HepG2 (cell line): Measurements from ENCODE around the gene TMEM134. TPM values are rescaled to one million over a fixed set of nuclear protein-coding genes. Genes with fewer than 3 reads are reported as not detected.
A peak's percentile ranks its signal among the peaks of the same experiment; 100 is the strongest.

Experiments
- AGO2 ChIP-seq: fragments of 200-400 bp; formaldehyde crosslinking; optimal IDR thresholded peaks from 2 replicates; pipeline ENCODE3; 2017; ENCODE audit warnings: mild to moderate bottlenecking, low read depth, low read length, moderate library complexity
- CEBPG ChIP-seq: IDR thresholded peaks from 2 replicates; pipeline ENCODE4 v1.6.1; 2016
- HDAC2 ChIP-seq: sonication (generic); formaldehyde crosslinking; IDR thresholded peaks from 2 replicates; pipeline ENCODE4 v1.4.0; 2020; ENCODE audit warnings: missing genetic modification reagents
- HOXA5 ChIP-seq: sonication (generic); formaldehyde crosslinking; IDR thresholded peaks from 2 replicates; pipeline ENCODE4 v1.4.0; 2020; ENCODE audit warnings: missing genetic modification reagents
- KLF13 ChIP-seq: sonication (generic); formaldehyde crosslinking; IDR thresholded peaks from 2 replicates; pipeline ENCODE4 v1.4.0; 2020; ENCODE audit warnings: mild to moderate bottlenecking, missing genetic modification reagents
- MZF1 ChIP-seq: sonication (generic); formaldehyde crosslinking; IDR thresholded peaks from 2 replicates; pipeline ENCODE4 v1.8.1; 2023; ENCODE audit warnings: mild to moderate bottlenecking, missing genetic modification reagents, borderline replicate concordance
- PRMT3 ChIP-seq: sonication (generic); formaldehyde crosslinking; IDR thresholded peaks from 2 replicates; pipeline ENCODE4 v1.8.1; 2022; ENCODE audit warnings: low read depth, mild to moderate bottlenecking, moderate library complexity, missing genetic modification reagents, borderline replicate concordance
- RFXANK ChIP-seq: IDR thresholded peaks from 2 replicates; pipeline ENCODE4 v1.6.1; 2016
- SUZ12 ChIP-seq: fragments of 150-350 bp; IDR thresholded peaks from 2 replicates; pipeline ENCODE4 v1.6.1; 2014; ENCODE audit warnings: low read depth, low read length
- ZNF17 ChIP-seq: sonication (generic); formaldehyde crosslinking; IDR thresholded peaks from 2 replicates; pipeline ENCODE4 v1.5.0; 2020; ENCODE audit warnings: mild to moderate bottlenecking, missing genetic modification reagents
- ZNF44 ChIP-seq: sonication (generic); formaldehyde crosslinking; IDR thresholded peaks from 2 replicates; pipeline ENCODE4 v1.5.1; 2020; ENCODE audit warnings: mild to moderate bottlenecking, missing genetic modification reagents
- ZNF589 ChIP-seq: sonication (generic); formaldehyde crosslinking; conservative IDR thresholded peaks from 2 replicates; pipeline ENCODE4 v1.8.0; 2022; ENCODE audit warnings: mild to moderate bottlenecking, moderate library complexity, missing genetic modification reagents
- polyA plus RNA-seq, 8 experiments: library from polyadenylated mRNA; depleted of rRNA in 3 of 8; stranded (reverse) in 7 of 8; unstranded in 1 of 8; fragments of >200 nt; fragmentation: Illumina TruSeq in 4 of 8; extraction: Trizol in 4 of 8; gene quantifications; 2 replicates each; pipeline versions ENCODE4 v1.2.1 to v1.2.3, GENCODE V29; 2011 to 2016; ENCODE audit warnings: low read depth in 4 of 8, missing spikeins in 1 of 8, mixed read lengths in 1 of 8; ENCODE audit not compliant: insufficient read depth in 1 of 8
- total RNA-seq, 5 experiments: library from RNA; depleted of rRNA; stranded (reverse); fragments of >200 nt; fragmentation: Illumina TruSeq; extraction: Trizol; gene quantifications; 2 replicates each; pipeline ENCODE4 v1.2.3, GENCODE V29; 2016; ENCODE audit warnings: low read depth in 1 of 5
- TF ChIP-seq, protein P1 (sequence below): sonication (generic); formaldehyde crosslinking; IDR thresholded peaks from 2 replicates; pipeline ENCODE4 v1.4.0; 2020; ENCODE audit warnings: missing genetic modification reagents
- TF ChIP-seq, protein P2 (sequence below): IDR thresholded peaks from 2 replicates; pipeline ENCODE4 v1.6.1; 2018; ENCODE audit warnings: missing genetic modification reagents, mild to moderate bottlenecking, missing compliant biosample characterization
- TF ChIP-seq, protein P3 (sequence below): sonication (generic); formaldehyde crosslinking; IDR thresholded peaks from 2 replicates; pipeline ENCODE4 v1.4.0; 2020; ENCODE audit warnings: missing genetic modification reagents
- TF ChIP-seq, protein P4 (sequence below), 2 experiments: sonication (generic) in 1 of 2; formaldehyde crosslinking in 1 of 2; IDR thresholded peaks; 2 replicates each; pipeline versions ENCODE4 v1.5.1 to v1.6.1; 2011 to 2020; ENCODE audit warnings: borderline replicate concordance in 1 of 2, low read depth in 1 of 2, low read length in 1 of 2, mild to moderate bottlenecking in 1 of 2, missing genetic modification reagents in 1 of 2, moderate library complexity in 1 of 2
- TF ChIP-seq, protein P5 (sequence below): sonication (generic); formaldehyde crosslinking; IDR thresholded peaks from 2 replicates; pipeline ENCODE4 v1.4.0; 2020; ENCODE audit warnings: low read depth, mild to moderate bottlenecking, missing genetic modification reagents
- TF ChIP-seq, protein P6 (sequence below): IDR thresholded peaks from 2 replicates; pipeline ENCODE4 v1.6.1; 2016

TMEM134 gene
- total and polyA plus RNA-seq, 2 of the 13 experiments (the other 11 are each of a cell fraction or from before 2014, with no cell fraction given) = 6.9 to 26.9 TPM

DNA sequence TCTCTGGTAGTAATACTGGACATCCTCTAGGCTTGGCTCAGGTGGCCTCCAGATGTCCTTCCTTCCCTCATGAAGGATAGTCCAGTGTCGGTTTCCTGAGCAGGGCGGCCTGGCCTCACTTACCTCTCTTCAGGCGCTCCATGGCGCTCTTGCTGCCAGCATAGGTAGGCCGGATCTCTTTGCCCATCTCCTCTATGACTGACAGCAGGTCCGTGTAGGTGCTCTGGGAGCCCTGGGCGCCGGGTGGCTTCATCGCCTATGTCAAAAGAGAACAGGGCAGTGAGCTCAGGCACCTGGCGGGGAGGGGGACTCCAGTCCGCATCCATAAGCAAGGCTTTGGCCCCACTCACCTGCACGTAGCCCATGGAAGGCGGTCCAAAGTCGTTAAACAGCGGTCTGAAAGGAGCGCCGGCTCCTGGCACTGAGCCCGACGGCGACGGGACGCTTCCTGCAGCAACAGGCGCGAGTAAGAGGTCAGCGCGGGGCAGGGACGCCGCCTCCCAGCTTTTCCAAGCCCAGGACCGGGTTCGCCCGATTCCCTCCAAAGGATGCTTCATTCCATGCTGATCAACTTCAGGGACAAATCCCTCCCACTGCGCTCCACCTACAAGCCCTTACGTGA is 38.3 kb upstream of the TMEM134 start (continued):
- TF ChIP-seq HOXA5 (CRISPR knock-in tag) (0 out of 2 replicates have a peak, but pooled peaks have one; percentile 15), MZF1 (CRISPR knock-in tag) (0 out of 2 replicates have a peak, but pooled peaks have one; percentile 14), ZNF589 (CRISPR knock-in tag) (no peak), CEBPG (no peak), ZNF17 (CRISPR knock-in tag) (0 out of 2 replicates have a peak, but pooled peaks have one; percentile 73), SUZ12 (no peak), HDAC2 (CRISPR knock-in tag) (no peak), KLF13 (CRISPR knock-in tag) (0 out of 2 replicates have a peak, but pooled peaks have one; percentile 86), RFXANK (CRISPR knock-in tag) (no peak), PRMT3 (CRISPR knock-in tag) (0 out of 2 replicates have a peak, but pooled peaks have one; percentile 61), AGO2 (peak; percentile 47), ZNF44 (CRISPR knock-in tag) (no peak)
- TF ChIP-seq, protein P1, sequence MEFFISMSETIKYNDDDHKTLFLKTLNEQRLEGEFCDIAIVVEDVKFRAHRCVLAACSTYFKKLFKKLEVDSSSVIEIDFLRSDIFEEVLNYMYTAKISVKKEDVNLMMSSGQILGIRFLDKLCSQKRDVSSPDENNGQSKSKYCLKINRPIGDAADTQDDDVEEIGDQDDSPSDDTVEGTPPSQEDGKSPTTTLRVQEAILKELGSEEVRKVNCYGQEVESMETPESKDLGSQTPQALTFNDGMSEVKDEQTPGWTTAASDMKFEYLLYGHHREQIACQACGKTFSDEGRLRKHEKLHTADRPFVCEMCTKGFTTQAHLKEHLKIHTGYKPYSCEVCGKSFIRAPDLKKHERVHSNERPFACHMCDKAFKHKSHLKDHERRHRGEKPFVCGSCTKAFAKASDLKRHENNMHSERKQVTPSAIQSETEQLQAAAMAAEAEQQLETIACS (CRISPR knock-in tag) = 0 out of 2 replicates have a peak, but pooled peaks have one; percentile 5
- TF ChIP-seq, protein P2, sequence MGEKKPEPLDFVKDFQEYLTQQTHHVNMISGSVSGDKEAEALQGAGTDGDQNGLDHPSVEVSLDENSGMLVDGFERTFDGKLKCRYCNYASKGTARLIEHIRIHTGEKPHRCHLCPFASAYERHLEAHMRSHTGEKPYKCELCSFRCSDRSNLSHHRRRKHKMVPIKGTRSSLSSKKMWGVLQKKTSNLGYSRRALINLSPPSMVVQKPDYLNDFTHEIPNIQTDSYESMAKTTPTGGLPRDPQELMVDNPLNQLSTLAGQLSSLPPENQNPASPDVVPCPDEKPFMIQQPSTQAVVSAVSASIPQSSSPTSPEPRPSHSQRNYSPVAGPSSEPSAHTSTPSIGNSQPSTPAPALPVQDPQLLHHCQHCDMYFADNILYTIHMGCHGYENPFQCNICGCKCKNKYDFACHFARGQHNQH (CRISPR knock-in tag) = no peak
- TF ChIP-seq, protein P3, sequence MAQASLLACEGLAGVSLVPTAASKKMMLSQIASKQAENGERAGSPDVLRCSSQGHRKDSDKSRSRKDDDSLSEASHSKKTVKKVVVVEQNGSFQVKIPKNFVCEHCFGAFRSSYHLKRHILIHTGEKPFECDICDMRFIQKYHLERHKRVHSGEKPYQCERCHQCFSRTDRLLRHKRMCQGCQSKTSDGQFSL (CRISPR knock-in tag) = 0 out of 2 replicates have a peak, but pooled peaks have one; percentile 32
- TF ChIP-seq, protein P4, sequence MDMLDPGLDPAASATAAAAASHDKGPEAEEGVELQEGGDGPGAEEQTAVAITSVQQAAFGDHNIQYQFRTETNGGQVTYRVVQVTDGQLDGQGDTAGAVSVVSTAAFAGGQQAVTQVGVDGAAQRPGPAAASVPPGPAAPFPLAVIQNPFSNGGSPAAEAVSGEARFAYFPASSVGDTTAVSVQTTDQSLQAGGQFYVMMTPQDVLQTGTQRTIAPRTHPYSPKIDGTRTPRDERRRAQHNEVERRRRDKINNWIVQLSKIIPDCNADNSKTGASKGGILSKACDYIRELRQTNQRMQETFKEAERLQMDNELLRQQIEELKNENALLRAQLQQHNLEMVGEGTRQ (IDR thresholded peaks at IDR 0.05; ENCODE audit: low read depth, low read length) = no peak
- TF ChIP-seq, protein P4 (CRISPR knock-in tag; IDR thresholded peaks at IDR 0.05; ENCODE audit: borderline replicate concordance) = no peak
- TF ChIP-seq, protein P5, sequence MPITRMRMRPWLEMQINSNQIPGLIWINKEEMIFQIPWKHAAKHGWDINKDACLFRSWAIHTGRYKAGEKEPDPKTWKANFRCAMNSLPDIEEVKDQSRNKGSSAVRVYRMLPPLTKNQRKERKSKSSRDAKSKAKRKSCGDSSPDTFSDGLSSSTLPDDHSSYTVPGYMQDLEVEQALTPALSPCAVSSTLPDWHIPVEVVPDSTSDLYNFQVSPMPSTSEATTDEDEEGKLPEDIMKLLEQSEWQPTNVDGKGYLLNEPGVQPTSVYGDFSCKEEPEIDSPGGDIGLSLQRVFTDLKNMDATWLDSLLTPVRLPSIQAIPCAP (CRISPR knock-in tag) = 0 out of 2 replicates have a peak, but pooled peaks have one; percentile 49
- TF ChIP-seq, protein P6, sequence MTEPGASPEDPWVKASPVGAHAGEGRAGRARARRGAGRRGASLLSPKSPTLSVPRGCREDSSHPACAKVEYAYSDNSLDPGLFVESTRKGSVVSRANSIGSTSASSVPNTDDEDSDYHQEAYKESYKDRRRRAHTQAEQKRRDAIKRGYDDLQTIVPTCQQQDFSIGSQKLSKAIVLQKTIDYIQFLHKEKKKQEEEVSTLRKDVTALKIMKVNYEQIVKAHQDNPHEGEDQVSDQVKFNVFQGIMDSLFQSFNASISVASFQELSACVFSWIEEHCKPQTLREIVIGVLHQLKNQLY (CRISPR knock-in tag) = no peak
